Placental pericyte (primary cell): ENCODE measurements around the gene CXCL8. TPM values are rescaled to one million over a fixed set of nuclear protein-coding genes. Genes with fewer than 3 reads are reported as not detected.

Source experiments
- total RNA-seq: library from RNA; depleted of rRNA; stranded (reverse); fragments of >200 nt; gene quantifications from 2 replicates; pipeline ENCODE4 v1.2.3, GENCODE V29; 2012

Gene CXCL8
- 429 and 639 TPM in 2 replicates for total RNA-seq

GRCh38 chr4:73740353-73740778, at the start of gene CXCL8:
Gene CXCL8, plus strand, starts transcription at chr4:73740569. Its CDS starts 90 bp downstream, at chr4:73740659.

Other genes starting within 250 kb of the CXCL8 start
- gene RASSF6, start 120.1 kb upstream of the CXCL8 start, total RNA-seq, result 0.14 TPM in 1 of 2 replicates, not detected in the other
- 10.6 and 46.2 TPM in 2 replicates for gene CXCL6, start 96.1 kb downstream of the CXCL8 start, total RNA-seq
- gene PF4V1, start 112.7 kb downstream of the CXCL8 start, total RNA-seq, result 0.57 TPM in 1 of 2 replicates, not detected in the other
- 128 and 355 TPM in 2 replicates for gene CXCL1, start 128.8 kb downstream of the CXCL8 start, total RNA-seq
- 0.66 TPM in 1 of 2 replicates, not detected in the other for gene PF4, start 241.5 kb downstream of the CXCL8 start, total RNA-seq
- gene PPBP, start 247.6 kb downstream of the CXCL8 start, total RNA-seq, result not detected in 2 replicates